Activated naive CD8-positive, alpha-beta T cell (primary cell): ENCODE data around the gene PTPRN2.

Source experiments
- H3K27ac Mint-ChIP-seq: one replicate; pipeline ENCODE4 v1.8.0; 2021; ENCODE audit warnings: mixed read lengths
- H3K27me3 Mint-ChIP-seq: one replicate; pipeline ENCODE4 v1.8.0; 2021; ENCODE audit warnings: mixed read lengths
- H3K36me3 Mint-ChIP-seq: one replicate; pipeline ENCODE4 v1.8.0; 2021; ENCODE audit warnings: mixed read lengths
- H3K4me1 Mint-ChIP-seq: one replicate; pipeline ENCODE4 v1.8.0; 2021; ENCODE audit warnings: low read depth, mixed read lengths
- H3K4me3 Mint-ChIP-seq: one replicate; pipeline ENCODE4 v1.8.0; 2021; ENCODE audit warnings: mild to moderate bottlenecking, mixed read lengths
- H3K9me3 Mint-ChIP-seq: one replicate; pipeline ENCODE4 v1.8.0; 2021; ENCODE audit warnings: low read depth, mixed read lengths

The PTPRN2 gene

GRCh38 chr7:158143196-158144120 is 444.2 kb downstream of the PTPRN2 start:
- Mint-ChIP-seq H3K4me1 (no peaks in the 10 kb centered on the region), H3K27ac (no peak overlapping the region), H3K4me3 (no peak overlapping the region), H3K36me3 (no peaks in the 10 kb centered on the region), H3K27me3 (no peaks in the 10 kb centered on the region), H3K9me3 (no peaks in the 10 kb centered on the region)

DNA sequence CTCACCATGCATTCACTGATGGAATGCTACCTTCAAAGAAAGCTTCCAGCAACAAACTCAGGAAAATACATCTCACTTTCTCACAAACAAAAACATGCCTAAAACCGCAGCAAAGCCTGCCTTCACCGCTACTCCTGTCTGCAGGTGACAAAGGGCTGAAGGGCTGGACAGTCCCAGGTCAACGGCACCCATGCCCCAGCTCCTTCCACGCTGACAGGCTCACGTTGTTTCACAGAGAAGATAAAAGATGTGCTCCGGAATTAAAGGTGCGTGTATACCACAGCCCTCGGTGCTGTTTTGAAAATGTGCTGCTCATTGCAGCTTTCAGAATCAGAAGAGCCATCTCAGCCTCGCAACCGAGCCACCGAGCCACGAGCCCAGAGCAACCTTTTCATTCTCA is 445.0 kb downstream of the PTPRN2 start:
- H3K9me3 Mint-ChIP-seq, result no peaks in the 10 kb centered on the region
- H3K27ac Mint-ChIP-seq, result no peak overlapping the region
- no peaks in the 10 kb centered on the region for H3K36me3 Mint-ChIP-seq
- H3K4me3 Mint-ChIP-seq, result no peak overlapping the region
- H3K4me1 Mint-ChIP-seq, result no peaks in the 10 kb centered on the region
- H3K27me3 Mint-ChIP-seq, result no peaks in the 10 kb centered on the region

- Mint-ChIP-seq H3K9me3 (no peaks in the 10 kb centered on the region), H3K4me3 (no peak overlapping the region), H3K36me3 (no peaks in the 10 kb centered on the region), H3K27me3 (no peaks in the 10 kb centered on the region), H3K4me1 (no peaks in the 10 kb centered on the region), H3K27ac (no peak overlapping the region)
Measured at GRCh38 chr7:158141806-158142518, 445.7 kb downstream of the PTPRN2 start.

DNA sequence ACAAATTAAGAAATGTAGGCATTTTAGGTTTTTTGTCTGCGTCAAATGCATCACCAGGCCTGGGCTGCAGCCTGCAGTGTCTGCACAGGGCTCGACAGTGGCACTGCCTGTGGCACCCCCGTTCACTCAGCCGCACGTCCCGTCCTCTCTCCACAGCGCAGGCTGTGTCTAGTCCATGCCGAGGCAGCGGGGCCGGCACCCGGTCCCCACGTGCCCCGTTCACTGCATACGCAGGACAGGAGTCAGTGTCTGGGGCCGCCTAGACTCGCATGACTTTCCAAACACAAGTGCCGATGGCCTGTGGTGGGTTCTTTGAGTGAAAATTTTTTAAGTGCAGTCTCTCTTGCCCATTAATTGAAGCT is 446.4 kb downstream of the PTPRN2 start:
- no peak overlapping the region for H3K4me3 Mint-ChIP-seq
- no peaks in the 10 kb centered on the region for H3K9me3 Mint-ChIP-seq
- H3K27me3 Mint-ChIP-seq, result no peaks in the 10 kb centered on the region
- H3K4me1 Mint-ChIP-seq, result no peaks in the 10 kb centered on the region
- H3K27ac Mint-ChIP-seq, result no peak overlapping the region
- H3K36me3 Mint-ChIP-seq, result no peaks in the 10 kb centered on the region

DNA sequence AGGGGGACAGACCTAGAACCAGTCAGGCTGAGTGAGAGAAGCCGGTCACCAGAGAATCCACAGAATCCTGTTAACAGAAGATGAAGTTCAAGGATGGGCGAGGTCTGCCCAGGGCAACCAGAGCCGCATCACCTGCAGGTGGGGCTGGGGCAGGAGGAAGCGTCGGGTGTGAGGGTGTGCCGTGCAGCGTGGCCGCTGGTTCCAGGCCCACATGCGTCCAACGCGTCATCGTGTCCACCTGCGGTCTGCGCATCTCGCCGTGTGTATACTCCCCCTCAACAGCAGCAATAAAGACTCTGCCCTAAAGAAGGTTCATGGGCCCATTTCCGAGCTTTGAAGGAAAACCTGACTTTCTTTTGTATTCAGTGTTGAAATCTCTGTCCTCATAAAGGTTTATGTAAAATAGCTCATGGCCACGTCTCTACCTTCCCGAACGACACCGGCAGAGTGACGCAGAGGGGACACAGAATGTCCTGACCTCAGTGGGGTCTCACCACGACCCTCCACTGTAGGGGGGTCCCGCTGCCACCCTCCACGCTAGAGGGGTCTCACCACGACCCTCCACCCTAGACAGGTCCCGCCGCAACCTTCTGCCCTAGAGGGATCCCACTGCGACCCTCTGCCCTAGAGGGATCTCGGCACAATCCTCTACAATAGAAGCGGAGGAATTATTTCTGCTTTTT is 446.9 kb downstream of the PTPRN2 start:
- Mint-ChIP-seq H3K27me3 (no peaks in the 10 kb centered on the region), H3K36me3 (no peaks in the 10 kb centered on the region), H3K4me1 (no peaks in the 10 kb centered on the region), H3K9me3 (no peaks in the 10 kb centered on the region), H3K4me3 (no peak overlapping the region), H3K27ac (no peak overlapping the region)

- Mint-ChIP-seq H3K27ac (no peak overlapping the region), H3K9me3 (no peaks in the 10 kb centered on the region), H3K4me3 (no peak overlapping the region), H3K36me3 (no peaks in the 10 kb centered on the region), H3K4me1 (no peaks in the 10 kb centered on the region), H3K27me3 (no peaks in the 10 kb centered on the region)
Measured at GRCh38 chr7:158139499-158139898, 448.1 kb downstream of the PTPRN2 start.

- Mint-ChIP-seq H3K4me3 (no peak overlapping the region), H3K4me1 (no peaks in the 10 kb centered on the region), H3K27ac (no peak overlapping the region), H3K27me3 (no peaks in the 10 kb centered on the region), H3K9me3 (no peaks in the 10 kb centered on the region), H3K36me3 (no peaks in the 10 kb centered on the region)
Measured at GRCh38 chr7:158138329-158138597, 449.4 kb downstream of the PTPRN2 start.

DNA sequence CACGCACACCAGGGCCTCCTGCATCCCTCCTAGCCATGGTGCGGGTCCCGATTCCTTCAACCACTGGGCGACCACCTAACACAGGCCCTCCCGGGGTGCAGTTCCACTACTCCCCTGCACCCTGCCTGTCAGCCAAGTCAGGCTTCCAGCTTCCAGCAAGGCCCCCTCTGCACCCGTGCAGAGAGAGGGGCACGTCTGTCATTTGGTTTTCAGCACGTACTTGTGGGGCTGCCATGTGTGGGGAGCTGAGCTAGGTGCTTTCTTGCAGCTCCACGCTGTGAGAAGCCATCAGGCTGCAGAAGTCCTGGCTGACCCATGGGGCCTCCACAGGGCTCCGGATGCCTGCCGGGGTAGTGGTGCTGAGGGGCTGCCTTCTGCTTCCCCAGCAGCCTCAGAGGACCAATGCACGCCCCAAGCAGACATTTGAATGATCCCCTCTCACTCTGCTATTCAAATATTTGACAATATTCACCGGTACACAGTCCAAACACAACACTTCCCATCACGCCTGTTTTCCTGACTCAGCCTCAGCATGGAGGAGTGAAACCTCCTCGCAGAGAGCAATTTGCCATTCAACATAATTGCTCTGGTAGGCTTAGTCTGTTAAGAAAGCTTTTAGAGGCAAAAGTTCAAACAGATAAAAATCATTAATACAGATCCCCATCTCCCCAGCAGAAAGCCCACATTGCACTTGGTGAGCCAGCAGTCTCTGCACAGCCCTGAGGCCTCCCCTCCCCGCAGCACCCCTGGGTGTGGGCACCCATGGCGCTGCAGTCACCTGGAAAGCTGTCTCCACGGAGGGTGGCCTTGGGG is 449.9 kb downstream of the PTPRN2 start:
- Mint-ChIP-seq H3K27ac (no peak overlapping the region), H3K36me3 (no peaks in the 10 kb centered on the region), H3K4me3 (no peak overlapping the region), H3K9me3 (no peaks in the 10 kb centered on the region), H3K27me3 (no peaks in the 10 kb centered on the region), H3K4me1 (no peaks in the 10 kb centered on the region)

DNA sequence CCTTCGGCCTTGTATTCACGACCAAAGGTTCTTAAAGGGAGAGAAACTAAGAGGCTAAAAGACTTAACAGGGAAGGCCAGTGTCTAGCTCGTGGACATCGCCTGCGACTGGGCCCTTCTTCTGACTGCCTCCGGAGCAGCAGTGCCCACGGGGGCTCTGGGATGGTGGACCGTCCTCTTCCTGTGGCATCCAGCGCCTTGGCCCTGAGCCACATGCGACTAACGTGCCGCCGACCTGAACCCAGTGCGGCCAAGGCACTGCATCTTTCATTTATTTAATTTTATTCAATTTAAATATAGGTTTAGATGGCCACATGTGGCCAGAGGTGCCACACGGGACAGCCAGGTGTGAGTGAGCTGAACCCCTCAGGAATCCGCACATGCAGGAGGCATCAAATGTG is 451.7 kb downstream of the PTPRN2 start:
- Mint-ChIP-seq H3K27ac (no peak overlapping the region), H3K4me3 (no peak overlapping the region), H3K4me1 (no peaks in the 10 kb centered on the region), H3K9me3 (no peaks in the 10 kb centered on the region), H3K27me3 (no peaks in the 10 kb centered on the region), H3K36me3 (no peaks in the 10 kb centered on the region)

DNA sequence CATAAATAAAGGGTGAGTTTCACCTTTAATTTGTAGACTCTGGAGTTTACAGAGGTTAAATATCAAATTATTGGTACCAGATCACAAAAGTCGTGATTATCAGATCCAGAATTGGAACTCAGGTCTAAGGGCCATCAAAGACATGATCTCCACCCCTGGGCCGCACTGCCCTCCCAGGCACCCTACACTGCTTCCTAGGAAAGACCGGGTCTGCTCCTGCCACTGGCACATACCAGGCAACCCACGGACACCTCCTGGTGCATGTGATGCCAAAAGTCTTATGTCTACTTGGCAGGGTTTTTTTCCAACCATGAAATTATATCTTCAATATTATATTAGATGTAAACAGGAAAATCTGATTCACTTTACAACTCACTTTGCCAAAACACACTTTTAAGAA is 452.8 kb downstream of the PTPRN2 start:
- H3K4me3 Mint-ChIP-seq, result no peak overlapping the region
- no peaks in the 10 kb centered on the region for H3K27me3 Mint-ChIP-seq
- no peaks in the 10 kb centered on the region for H3K4me1 Mint-ChIP-seq
- H3K9me3 Mint-ChIP-seq, result no peaks in the 10 kb centered on the region
- no peak overlapping the region for H3K27ac Mint-ChIP-seq
- no peaks in the 10 kb centered on the region for H3K36me3 Mint-ChIP-seq

- Mint-ChIP-seq H3K9me3 (no peaks in the 10 kb centered on the region), H3K36me3 (no peaks in the 10 kb centered on the region), H3K27me3 (no peaks in the 10 kb centered on the region), H3K4me3 (no peak overlapping the region), H3K27ac (no peak overlapping the region), H3K4me1 (no peaks in the 10 kb centered on the region)
Measured at GRCh38 chr7:158133515-158134271, 453.9 kb downstream of the PTPRN2 start.

DNA sequence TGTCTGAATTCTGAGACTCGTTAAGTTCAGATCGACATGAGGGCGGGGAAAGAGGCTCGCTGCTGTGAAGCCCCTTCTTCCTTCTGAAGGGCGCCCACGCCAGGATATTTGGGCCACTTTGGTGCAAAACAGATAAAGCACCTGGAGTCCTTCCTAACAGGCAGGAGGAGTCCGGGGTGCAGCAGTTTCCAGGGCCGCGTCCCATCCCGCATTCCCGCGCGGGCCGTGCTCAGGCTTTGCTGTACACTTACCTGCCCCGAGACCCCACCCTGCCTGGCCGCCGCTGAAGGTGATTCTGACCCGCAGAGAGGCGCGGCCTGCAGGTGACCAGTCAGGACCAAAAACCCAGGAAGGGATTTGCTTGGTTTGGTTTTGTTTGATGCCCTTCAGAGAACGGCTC is 454.6 kb downstream of the PTPRN2 start:
- Mint-ChIP-seq H3K36me3 (no peaks in the 10 kb centered on the region), H3K27me3 (no peaks in the 10 kb centered on the region), H3K4me1 (no peaks in the 10 kb centered on the region), H3K9me3 (no peaks in the 10 kb centered on the region), H3K27ac (no peak overlapping the region), H3K4me3 (no peak overlapping the region)

DNA sequence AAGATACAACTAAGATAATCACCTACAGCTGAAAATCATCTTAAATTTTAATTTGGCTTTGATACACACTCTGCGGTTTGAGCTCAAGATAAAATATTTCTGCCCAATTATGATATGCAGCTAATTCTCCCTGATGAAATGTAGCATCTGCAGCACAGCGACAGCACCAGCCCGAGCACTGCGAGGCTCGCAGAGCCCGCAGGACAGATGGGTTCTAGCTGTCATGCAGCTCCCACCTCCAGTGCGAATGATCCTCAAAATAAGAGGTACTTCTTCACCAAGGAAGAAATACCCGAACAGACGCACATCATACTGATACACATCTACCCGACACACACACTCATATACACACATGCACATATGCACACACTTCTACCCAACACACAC is 457.6 kb downstream of the PTPRN2 start:
- no peak overlapping the region for H3K27ac Mint-ChIP-seq

More for the DNA sequence above, 457.6 kb downstream of the PTPRN2 start:
- Mint-ChIP-seq H3K4me1 (no peaks in the 10 kb centered on the region), H3K9me3 (no peaks in the 10 kb centered on the region), H3K36me3 (no peaks in the 10 kb centered on the region), H3K4me3 (no peak overlapping the region), H3K27me3 (no peaks in the 10 kb centered on the region)
